Peyer's patch (tissue), 4 donors: Measurements from ENCODE around the gene MIER2. TPM values are rescaled to one million over a fixed set of nuclear protein-coding genes. Genes with fewer than 3 reads are reported as not detected.

Experiments
- DNase-seq, 3 donors: peaks; one replicate each; pipeline ENCODE4 v3.0.0-alpha.2; 2017 to 2019
- H3K27ac ChIP-seq, 4 donors: fragments of 200-600 bp; sonication (generic); one replicate each; pipeline ENCODE4 v1.5.1; 2016 to 2019
- H3K27me3 ChIP-seq, 2 donors: fragments of 200-600 bp; sonication (generic); one replicate each; pipeline ENCODE4 v1.5.1; 2019
- H3K36me3 ChIP-seq, 3 donors: fragments of 200-600 bp; sonication (generic); one replicate each; pipeline ENCODE4 v1.5.1; 2016 to 2019
- H3K4me1 ChIP-seq, 4 donors: fragments of 200-600 bp; sonication (generic); one replicate each; pipeline ENCODE4 v1.5.1; 2016 to 2019
- H3K4me3 ChIP-seq, 4 donors: fragments of 200-600 bp; sonication (generic); 1 replicate in 3 of 4; 2 replicates in 1 of 4; pipeline ENCODE4 v1.5.1; 2016 to 2019; ENCODE audit warnings: mild to moderate bottlenecking in 1 of 4
- H3K9me3 ChIP-seq, 4 donors: fragments of 200-600 bp; sonication (generic); one replicate each; pipeline ENCODE4 v1.5.1; 2016 to 2019; ENCODE audit warnings: mild to moderate bottlenecking in 1 of 4
- POLR2A ChIP-seq, 2 donors: fragments of 450-650 bp; IDR thresholded peaks; one replicate each; pipeline ENCODE4 v1.5.1; 2017; ENCODE audit warnings: antibody characterized with exemption in 2 of 2, mild to moderate bottlenecking in 2 of 2, moderate library complexity in 2 of 2
- total RNA-seq, 4 donors: library from RNA; depleted of rRNA; stranded (reverse); fragments of >200 nt; gene quantifications; one replicate each; pipeline ENCODE4 v1.1.0, GENCODE V29; 2016
- TF ChIP-seq, protein P1 (sequence below), 6 experiments: fragments of 450-650 bp in 4 of 6; fragments of 200-600 bp in 2 of 6; sonication (generic) in 1 of 6; IDR thresholded peaks; one replicate each; pipeline ENCODE4 v1.5.1; 2017 to 2019; ENCODE audit warnings: antibody characterized with exemption in 6 of 6, mild to moderate bottlenecking in 3 of 6, moderate library complexity in 1 of 6

MIER2 gene
- total RNA-seq, 4 donors from 2014 or later = 6.0 to 27.3 (median 20.9) TPM

GRCh38 chr19:327291-328024 lies 17.1 kb downstream of the MIER2 start:
- Histone ChIP-seq H3K27me3 (no peaks in the 10 kb centered on the region), H3K36me3 (peaks cover 0 to 78% (median 0%) of the 10 kb centered on the region in 3 donors), H3K4me3 (no peak overlapping the region), H3K4me1 (no peaks in the 10 kb centered on the region), H3K9me3 (peaks cover 0 to 14% (median 4%) of the 10 kb centered on the region in 4 donors), H3K27ac (no peak overlapping the region)
- peak in 1 of 3 donors; percentile 31 for DNase-seq
- TF ChIP-seq, protein P1, sequence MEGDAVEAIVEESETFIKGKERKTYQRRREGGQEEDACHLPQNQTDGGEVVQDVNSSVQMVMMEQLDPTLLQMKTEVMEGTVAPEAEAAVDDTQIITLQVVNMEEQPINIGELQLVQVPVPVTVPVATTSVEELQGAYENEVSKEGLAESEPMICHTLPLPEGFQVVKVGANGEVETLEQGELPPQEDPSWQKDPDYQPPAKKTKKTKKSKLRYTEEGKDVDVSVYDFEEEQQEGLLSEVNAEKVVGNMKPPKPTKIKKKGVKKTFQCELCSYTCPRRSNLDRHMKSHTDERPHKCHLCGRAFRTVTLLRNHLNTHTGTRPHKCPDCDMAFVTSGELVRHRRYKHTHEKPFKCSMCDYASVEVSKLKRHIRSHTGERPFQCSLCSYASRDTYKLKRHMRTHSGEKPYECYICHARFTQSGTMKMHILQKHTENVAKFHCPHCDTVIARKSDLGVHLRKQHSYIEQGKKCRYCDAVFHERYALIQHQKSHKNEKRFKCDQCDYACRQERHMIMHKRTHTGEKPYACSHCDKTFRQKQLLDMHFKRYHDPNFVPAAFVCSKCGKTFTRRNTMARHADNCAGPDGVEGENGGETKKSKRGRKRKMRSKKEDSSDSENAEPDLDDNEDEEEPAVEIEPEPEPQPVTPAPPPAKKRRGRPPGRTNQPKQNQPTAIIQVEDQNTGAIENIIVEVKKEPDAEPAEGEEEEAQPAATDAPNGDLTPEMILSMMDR (IDR thresholded peaks at IDR 0.05) = no peak
- no peak for TF ChIP-seq POLR2A (IDR thresholded peaks at IDR 0.05)

GRCh38 chr19:326871-327270 lies 17.7 kb downstream of the MIER2 start:
- H3K36me3 ChIP-seq = peaks cover 0 to 75% (median 0%) of the 10 kb centered on the region in 3 donors
- DNase-seq = peak in 1 of 3 donors; percentile 37
- no peaks in the 10 kb centered on the region for H3K27me3 ChIP-seq
- H3K4me3 ChIP-seq = no peak overlapping the region
- no peaks in the 10 kb centered on the region for H3K4me1 ChIP-seq
- H3K27ac ChIP-seq = no peak overlapping the region
- peaks cover 0 to 14% (median 4%) of the 10 kb centered on the region in 4 donors for H3K9me3 ChIP-seq
- no peak for TF ChIP-seq POLR2A (IDR thresholded peaks at IDR 0.05)
- TF ChIP-seq, protein P1 (IDR thresholded peaks at IDR 0.05) = no peak

DNA sequence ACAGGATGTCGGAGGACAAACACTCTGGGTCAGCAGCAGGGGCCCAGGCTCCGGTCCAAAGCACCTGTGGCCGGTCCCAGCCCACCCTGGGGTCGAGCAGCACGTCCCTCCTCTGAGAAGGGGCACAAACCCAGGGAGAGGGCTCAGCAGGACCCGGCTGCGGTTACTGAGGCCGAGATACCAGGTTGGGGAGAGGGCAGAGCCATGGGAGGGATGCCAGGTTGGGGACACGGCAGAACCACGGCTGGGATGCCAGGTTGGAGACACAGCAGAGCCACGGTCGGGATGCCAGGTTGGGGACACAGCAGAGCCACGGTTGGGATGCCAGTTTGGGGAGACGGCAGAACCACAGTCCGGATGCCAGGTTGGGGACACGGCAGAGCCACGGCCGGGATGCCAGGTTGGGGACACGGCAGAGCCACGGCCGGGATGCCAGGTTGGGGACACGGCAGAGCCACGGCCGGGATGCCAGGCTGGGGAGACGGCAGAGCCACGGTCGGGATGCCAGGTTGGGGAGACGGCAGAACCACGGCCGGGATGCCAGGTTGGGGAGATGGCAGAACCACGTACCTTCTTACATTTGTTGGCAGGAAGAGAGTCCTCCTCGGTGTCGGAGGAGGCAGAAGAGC lies 18.5 kb downstream of the MIER2 start:
- TF ChIP-seq, protein P1 (IDR thresholded peaks at IDR 0.05) = no peak
- no peak for TF ChIP-seq POLR2A (IDR thresholded peaks at IDR 0.05)
- H3K27ac ChIP-seq = no peak overlapping the region
- H3K4me1 ChIP-seq = no peaks in the 10 kb centered on the region
- peak in 1 of 3 donors; percentile 39 for DNase-seq
- no peaks in the 10 kb centered on the region for H3K27me3 ChIP-seq
- peaks cover 0 to 70% (median 0%) of the 10 kb centered on the region in 3 donors for H3K36me3 ChIP-seq
- H3K9me3 ChIP-seq = peaks cover 0 to 14% (median 4%) of the 10 kb centered on the region in 4 donors
- H3K4me3 ChIP-seq = no peak overlapping the region

- DNase-seq = peak in 1 of 3 donors; percentile 39
- TF ChIP-seq, protein P1 (IDR thresholded peaks at IDR 0.05) = no peak
- no peak for TF ChIP-seq POLR2A (IDR thresholded peaks at IDR 0.05)
- Histone ChIP-seq H3K9me3 (peaks cover 0 to 14% (median 4%) of the 10 kb centered on the region in 4 donors), H3K4me3 (no peak overlapping the region), H3K27ac (no peak overlapping the region), H3K27me3 (no peaks in the 10 kb centered on the region), H3K4me1 (no peaks in the 10 kb centered on the region), H3K36me3 (peaks cover 0 to 70% (median 0%) of the 10 kb centered on the region in 3 donors)
Observed at GRCh38 chr19:325173-325936, 19.2 kb downstream of the MIER2 start.

- H3K9me3 ChIP-seq = peaks cover 0 to 14% (median 4%) of the 10 kb centered on the region in 4 donors
- H3K36me3 ChIP-seq = peaks cover 0 to 64% (median 0%) of the 10 kb centered on the region in 3 donors
- H3K27ac ChIP-seq = no peak overlapping the region
- peak in 1 of 3 donors; percentile 34 for DNase-seq
- no peak overlapping the region for H3K4me3 ChIP-seq
- H3K4me1 ChIP-seq = no peaks in the 10 kb centered on the region
- H3K27me3 ChIP-seq = no peaks in the 10 kb centered on the region
- TF ChIP-seq POLR2A (IDR thresholded peaks at IDR 0.05) = no peak
- TF ChIP-seq, protein P1 (IDR thresholded peaks at IDR 0.05) = no peak
Observed at GRCh38 chr19:324716-325115, 19.9 kb downstream of the MIER2 start.
